PFSK-1 (cell line): Measurements from ENCODE around the gene HPD.

Experiments used
- POLR2AphosphoS5 ChIP-seq: IDR thresholded peaks from 2 replicates; pipeline ENCODE4 v1.6.1; 2012; ENCODE audit warnings: low read depth, mild to moderate bottlenecking, control low read depth, low read length, moderate library complexity
- TAF1 ChIP-seq: IDR thresholded peaks from 2 replicates; pipeline ENCODE4 v1.6.1; 2012; ENCODE audit warnings: low read length, control low read depth, borderline replicate concordance; ENCODE audit not compliant: insufficient read depth

- no peak for TF ChIP-seq TAF1
- no peak for TF ChIP-seq POLR2AphosphoS5
These were observed 68.6 kb downstream of the HPD start for GRCh38 chr12:121789800-121790728.
